ENCODE measurements around the gene FOCAD.

Gene FOCAD

GRCh38 chr9:20811872-20812271, 127.8 kb downstream of the FOCAD start:
- TF ChIP-seq CTCF (IDR thresholded peaks at IDR 0.05) = no peak

GRCh38 chr9:20815923-20816703, 132.1 kb downstream of the FOCAD start:
- no peak for TF ChIP-seq CTCF (IDR thresholded peaks at IDR 0.05)

GRCh38 chr9:20823051-20823450, 139.0 kb downstream of the FOCAD start:
- no peak for TF ChIP-seq CTCF (IDR thresholded peaks at IDR 0.05)

- TF ChIP-seq CTCF (IDR thresholded peaks at IDR 0.05) = no peak
Measured at GRCh38 chr9:20831028-20831427, 147.0 kb downstream of the FOCAD start.

- TF ChIP-seq CTCF (IDR thresholded peaks at IDR 0.05) = no peak
Measured at GRCh38 chr9:20832775-20833174, 148.7 kb downstream of the FOCAD start.

GRCh38 chr9:20835377-20836286, 151.6 kb downstream of the FOCAD start:
- no peak for TF ChIP-seq CTCF (IDR thresholded peaks at IDR 0.05)

GRCh38 chr9:20837166-20837565, 153.1 kb downstream of the FOCAD start:
- TF ChIP-seq CTCF (IDR thresholded peaks at IDR 0.05) = no peak

Measured in LNCAP (cell line).